ENCODE results near the gene CT47B1.
"Not testable (repeated sequence)": the region's sequence is repeated elsewhere in the genome, so short reads cannot be mapped to it uniquely, and the experiment has no call there.

DNA sequence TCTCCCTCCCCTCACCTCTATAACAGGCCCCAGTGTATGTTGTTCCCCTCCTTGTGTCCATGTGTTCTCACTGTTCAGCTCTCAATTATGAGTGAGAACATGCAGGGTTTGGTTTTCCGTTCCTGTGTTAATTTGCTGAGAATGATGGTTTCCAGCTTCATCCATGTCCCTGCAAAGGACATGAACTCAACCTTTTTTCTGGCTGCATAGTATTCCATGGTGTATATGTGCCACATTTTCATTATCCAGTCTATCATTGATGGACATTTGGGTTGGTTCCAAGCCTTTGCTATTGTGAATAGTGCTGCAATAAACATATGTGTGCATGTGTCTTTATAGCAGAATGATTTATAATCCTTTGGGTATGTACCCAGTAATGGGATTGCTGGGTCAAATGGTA is 48.5 kb downstream of the CT47B1 start:
- TF ChIP-seq, protein P1, sequence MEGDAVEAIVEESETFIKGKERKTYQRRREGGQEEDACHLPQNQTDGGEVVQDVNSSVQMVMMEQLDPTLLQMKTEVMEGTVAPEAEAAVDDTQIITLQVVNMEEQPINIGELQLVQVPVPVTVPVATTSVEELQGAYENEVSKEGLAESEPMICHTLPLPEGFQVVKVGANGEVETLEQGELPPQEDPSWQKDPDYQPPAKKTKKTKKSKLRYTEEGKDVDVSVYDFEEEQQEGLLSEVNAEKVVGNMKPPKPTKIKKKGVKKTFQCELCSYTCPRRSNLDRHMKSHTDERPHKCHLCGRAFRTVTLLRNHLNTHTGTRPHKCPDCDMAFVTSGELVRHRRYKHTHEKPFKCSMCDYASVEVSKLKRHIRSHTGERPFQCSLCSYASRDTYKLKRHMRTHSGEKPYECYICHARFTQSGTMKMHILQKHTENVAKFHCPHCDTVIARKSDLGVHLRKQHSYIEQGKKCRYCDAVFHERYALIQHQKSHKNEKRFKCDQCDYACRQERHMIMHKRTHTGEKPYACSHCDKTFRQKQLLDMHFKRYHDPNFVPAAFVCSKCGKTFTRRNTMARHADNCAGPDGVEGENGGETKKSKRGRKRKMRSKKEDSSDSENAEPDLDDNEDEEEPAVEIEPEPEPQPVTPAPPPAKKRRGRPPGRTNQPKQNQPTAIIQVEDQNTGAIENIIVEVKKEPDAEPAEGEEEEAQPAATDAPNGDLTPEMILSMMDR (IDR thresholded peaks at IDR 0.05; ENCODE audit: low read depth, low read length, poor library complexity, severe bottlenecking) = not testable (repeated sequence)
- TF ChIP-seq EZH2phosphoT487 (IDR thresholded peaks at IDR 0.05; ENCODE audit: borderline replicate concordance, low read length) = not testable (repeated sequence)

Data from DOHH2 (cell line).